NCI-H446 treated with DMSO at 0.1 percent for 48 hours (cell line): ENCODE measurements around the gene KIFC1.
A peak's percentile ranks its signal among the peaks of the same experiment; 100 is the strongest.

ENCODE experiments used
- DNase-seq: peaks from one replicate; lab custom pipeline; 2025; lab: John Stamatoyannopoulos, UW

Gene KIFC1

DNA sequence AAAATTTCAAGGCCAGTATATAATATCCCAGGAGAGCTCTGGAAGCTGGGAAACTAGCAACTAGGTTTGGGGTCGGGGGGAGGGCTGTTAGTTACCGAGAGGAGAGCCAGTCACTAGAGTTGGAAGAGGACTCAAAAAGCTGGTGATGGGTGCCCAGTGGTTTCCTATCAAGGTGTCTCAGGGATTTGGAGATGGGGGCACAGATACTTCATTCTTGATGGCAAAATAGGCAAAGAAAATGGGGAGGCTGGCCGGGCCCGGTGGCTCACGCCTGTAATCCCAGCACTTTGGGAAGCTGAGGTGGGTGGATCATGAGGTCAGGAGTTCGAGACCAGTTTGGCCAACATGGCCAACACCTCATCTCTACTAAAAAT is 20.0 kb downstream of the KIFC1 start:
- DNase-seq = no peak

DNA sequence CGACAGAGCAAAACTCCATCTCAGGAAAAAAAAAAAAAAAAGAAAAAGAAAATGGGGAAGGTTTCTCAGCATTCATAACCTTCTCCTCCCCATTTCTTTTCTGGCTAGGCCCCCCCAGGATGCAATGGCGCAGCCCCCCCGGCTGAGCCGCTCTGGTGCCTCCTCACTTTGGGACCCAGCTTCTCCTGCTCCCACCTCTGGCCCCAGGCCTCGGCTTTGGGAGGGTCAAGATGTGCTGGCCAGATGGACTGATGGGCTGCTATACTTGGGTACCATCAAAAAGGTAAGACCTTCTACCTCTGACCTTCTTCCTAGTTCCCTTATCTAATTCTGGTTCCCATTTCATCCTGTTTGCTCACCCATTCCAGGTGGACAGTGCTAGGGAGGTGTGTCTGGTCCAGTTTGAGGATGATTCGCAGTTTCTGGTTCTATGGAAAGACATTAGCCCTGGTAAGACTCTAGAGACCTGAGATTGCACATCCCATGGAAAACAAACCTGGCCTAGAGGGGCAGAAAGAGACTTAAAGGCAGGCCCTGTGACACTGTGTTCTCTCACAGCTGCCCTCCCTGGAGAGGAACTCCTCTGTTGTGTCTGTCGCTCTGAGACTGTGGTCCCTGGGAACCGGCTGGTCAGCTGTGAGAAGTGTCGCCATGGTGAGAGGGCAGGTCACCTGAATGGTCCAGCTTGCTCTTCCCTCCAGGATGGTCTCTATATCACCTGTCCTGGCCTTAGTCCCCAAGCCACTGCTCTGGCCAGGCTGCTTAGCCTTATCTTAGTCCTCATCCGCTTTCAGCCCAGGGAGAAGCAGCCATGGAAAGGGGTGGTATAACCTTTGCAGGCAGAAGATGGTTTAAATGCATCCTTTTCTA is 20.8 kb downstream of the KIFC1 start:
- no peak for DNase-seq

DNA sequence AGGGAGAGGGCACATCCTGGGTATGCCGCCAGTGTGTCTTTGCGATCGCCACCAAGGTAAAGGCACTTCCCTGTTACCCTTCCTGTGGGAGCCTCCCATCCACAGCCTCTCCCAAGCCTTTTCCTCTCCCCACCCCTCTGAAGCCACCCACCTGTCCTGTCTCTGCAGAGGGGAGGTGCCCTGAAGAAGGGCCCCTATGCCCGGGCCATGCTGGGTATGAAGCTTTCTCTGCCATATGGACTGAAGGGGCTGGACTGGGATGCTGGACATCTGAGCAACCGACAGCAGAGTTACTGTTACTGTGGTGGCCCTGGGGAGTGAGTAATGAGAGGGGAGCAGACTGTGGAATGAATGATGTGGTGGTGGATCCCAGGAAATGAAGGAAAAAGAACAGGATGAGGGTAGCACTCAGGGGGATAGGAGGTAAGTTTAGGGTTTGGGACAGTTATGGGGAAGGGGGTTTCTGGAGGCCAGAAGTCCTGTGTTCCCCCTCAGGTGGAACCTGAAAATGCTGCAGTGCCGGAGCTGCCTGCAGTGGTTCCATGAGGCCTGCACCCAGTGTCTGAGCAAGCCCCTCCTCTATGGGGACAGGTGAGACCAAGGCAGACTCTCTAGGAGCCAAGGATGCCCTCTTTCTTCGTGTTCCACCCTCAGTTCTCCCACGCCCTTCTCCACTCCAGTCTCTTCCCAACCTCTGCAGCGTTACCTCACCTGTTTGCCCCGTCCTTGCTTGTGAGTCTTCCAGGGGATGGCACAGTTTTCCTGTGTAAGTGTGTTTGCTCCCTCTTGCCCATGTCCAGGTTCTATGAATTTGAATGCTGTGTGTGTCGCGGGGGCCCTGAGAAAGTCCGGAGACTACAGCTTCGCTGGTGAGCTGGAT is 21.9 kb downstream of the KIFC1 start:
- no peak for DNase-seq

DNA sequence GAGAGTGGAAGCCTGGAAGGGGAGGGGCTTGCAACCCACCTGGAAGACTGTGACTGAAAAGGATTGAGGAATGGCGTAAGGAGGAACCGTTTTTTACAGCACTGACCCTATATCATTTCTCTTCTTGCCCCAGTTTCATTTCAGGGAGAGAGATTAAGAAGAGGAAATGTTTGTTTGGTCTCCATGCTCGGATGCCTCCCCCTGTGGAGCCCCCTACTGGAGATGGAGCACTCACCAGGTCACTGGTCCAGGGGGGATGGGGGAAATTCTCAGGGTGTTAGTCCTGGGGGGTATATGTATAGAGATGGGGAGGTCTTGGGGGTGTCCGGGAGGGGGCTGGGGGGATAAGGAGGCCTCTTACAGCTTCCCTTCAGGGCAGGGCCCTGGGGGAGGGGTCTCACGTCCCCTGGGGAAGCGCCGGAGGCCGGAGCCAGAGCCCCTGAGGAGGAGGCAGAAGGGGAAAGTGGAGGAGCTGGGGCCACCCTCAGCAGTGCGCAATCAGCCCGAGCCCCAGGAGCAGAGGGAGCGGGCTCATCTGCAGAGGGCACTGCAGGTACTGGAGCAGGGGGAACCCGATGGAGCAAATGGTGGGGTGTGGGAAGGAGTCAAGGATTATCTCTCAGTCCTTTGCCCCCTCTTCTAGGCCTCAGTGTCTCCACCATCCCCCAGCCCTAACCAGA is 23.1 kb downstream of the KIFC1 start:
- no peak for DNase-seq

DNA sequence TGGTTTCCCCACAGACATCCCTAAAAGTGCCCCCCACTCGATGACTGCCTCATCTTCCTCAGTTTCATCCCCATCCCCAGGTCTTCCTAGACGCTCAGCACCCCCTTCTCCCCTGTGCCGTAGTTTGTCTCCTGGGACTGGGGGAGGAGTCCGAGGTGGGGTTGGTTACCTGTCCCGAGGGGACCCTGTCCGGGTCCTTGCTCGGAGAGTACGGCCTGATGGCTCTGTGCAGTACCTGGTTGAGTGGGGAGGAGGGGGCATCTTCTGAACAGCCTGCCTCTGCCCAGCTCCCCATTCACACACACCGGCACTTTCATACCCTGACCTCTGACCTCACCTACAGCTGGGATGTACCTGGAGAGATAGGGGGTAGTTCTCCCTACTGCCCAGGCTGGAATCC is 24.2 kb downstream of the KIFC1 start:
- no peak for DNase-seq

DNA sequence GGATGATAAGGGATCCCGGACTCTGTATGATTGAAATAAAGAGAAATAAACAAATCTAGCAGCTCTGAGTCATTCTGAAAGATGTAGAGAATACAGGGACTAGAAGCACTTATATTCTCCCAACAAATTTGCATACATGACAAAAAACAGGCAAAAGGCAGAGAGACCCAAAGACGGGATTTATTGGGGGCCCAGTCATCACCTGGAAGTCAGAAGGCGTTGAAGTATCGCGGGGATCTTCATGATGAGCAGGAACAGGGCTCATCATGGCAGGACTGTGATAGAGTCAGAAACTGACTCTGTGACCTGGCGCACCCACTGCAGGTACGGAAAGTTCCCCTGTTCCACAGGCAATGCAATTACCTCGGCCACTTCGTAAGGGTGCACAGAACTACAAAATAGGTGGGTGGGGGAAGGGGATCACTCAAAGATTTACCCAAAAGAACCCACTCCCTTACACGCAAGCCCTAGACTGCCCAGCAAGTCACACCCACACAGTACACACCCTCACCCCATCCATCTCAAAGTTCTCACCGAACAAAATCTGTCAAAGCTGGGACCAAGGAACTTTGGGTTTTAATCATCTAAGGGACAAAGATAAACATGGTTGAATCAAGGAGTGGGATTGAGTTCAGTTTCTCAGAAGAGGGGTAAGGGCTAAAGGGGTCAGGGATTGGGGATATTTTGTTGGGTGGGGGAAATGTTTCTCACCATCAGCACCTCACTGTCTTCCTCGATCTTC is 24.9 kb downstream of the KIFC1 start:
- no peak for DNase-seq

DNA sequence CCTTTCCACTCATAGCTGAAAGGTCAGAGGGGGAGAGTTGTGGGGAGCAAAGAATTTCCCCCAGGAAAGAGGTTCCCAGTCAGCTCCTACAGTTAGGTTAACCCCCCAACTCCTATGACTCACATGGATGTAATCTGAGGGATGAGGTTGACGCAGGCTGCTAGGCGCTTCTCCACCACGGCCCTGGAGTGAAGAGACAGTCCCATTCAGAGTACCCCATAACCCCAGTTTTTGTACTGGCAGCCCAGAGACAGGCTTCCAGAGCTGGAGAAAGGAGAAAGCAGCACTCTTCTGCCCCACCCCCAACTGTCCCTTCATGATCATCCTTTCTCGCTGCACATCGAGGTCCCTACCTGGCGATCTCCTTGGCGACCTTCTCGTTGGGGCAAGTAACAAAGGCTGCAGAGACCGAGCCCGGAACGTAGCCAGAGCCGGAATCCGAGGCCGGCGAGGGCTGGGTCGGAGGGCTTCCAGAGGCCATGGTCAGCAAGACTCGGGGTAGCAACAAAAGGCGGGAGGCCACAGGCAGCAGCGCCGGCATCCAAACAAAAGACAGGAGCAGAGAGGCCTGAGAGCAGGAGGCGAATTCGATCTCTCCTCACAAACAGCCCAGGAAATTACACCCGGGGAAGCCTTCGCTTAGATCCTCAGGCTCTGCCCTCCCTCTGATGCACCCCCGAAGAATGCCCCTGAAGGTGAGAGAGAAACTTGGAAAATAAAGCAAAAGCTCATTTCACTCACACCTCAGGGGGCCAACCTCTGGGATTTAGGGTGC is 25.7 kb downstream of the KIFC1 start:
- DNase-seq = no peak

DNA sequence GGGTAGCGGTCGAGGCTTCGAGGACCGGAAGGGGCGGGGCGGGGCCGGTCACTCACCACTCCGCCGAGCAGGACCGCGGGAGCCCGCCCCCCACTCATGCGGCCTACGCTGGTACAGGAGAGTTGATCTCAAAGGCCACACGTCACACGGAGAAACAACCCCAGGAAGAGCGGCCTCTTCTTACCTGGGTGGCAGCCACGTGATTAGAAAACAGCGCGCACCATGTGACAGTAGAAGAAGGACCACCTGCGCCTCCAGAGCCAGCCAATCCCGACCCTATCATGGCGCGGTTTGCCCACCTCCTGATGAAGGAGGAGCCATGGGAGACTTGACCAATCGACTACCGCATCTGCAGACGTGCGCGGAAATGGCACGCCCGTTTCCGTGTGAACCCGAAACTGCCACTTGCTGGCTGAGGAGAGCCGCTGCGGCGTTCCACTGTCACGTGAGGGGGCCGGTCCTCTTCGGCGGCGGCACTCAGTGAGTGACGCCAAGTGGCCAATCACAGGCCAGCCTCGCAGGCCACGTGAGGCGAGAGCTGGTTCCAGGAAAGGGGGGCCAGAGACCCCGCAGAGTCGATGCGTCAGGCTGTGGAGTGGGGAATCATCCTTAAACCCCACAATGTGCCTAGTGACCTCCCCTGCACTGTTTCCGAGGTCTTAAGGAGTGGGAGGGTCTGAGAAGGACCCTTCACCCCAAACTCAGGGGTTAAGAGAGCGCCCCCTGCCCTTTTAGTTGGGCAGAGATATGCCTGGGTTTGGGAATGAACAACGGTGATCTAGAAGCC is 26.5 kb downstream of the KIFC1 start, which contains the start of gene CUTA:
Gene CUTA, minus strand, starts transcription at position 205 of the 787 bp plus-strand sequence. Its CDS starts 107 bp downstream, at position 98.
- peak; percentile 98 for DNase-seq

DNA sequence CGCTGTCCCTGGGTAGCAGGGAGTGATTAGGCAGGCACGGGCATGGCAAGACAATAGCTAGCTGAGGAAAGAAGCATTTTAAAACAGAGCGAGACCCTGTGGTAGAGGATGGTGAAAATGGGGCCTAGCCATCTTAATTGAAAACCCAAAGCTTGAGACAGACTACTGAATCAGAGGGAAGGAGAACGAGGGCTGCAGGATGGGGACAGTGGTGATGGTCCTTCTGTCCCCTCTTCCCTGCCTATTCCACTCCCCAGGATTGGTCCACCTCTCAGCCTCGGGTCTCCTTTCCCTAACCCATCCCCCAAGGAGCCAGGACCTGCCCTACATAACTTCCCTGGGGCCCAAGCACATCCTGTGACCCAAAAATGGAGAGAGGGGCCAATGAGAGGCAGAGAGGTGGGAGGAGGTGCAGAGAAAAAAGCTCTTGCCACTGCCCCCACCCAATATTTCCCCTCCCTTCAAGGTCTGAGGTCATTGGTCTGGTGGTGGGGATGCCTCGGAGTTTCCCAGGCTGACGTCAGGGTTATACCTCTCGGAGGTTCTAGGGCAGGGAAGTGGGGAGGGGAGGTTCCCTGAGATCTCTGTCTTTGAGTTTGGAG is 27.2 kb downstream of the KIFC1 start:
- DNase-seq = no peak

DNA sequence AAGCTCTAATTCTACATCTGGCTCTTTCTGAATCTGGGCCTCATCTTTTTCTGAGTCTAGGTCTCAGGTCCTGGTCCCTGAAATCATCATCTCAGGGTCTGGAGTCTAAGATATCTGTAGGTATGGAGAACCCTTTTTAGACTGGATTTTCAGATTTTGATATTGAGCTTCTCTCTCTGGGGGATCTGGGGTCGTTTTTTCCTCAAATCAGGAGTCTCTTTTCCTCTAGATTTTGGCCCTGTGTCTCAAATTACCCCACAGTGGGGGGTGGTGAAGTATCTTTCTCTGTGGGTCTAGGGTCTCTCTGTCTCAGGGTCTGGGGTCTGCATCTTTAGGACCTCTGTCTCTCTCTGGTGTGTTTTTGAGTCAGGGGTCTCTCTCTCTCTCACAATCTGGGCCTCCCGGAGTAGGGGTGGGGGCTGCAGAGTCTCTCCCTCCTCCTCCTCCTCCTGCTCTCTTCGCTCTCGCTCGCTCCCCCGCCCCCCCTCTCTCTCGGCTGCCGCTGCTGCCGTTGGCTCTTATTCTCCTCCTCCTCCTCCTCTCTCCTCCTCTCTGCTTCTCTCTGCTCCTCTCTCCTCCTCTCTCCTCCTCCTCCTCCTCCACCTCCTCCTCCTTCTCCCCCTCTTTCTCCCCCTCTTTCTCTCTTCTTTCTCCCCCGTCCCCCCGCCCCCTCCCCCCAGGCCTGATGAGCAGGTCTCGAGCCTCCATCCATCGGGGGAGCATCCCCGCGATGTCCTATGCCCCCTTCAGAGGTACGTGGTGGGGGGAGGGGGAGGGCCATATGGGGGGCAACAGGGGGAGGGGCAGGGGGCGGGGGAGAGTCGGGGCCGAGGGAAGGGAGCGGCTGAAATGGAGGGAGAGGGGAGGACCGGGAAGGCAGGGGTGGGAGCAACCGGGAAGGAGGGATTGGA is 28.2 kb downstream of the KIFC1 start, which contains the start of gene SYNGAP1:
Gene SYNGAP1, plus strand, starts transcription at position 486 of the 911 bp plus-strand sequence. Its CDS starts 200 bp downstream, at position 686.
- DNase-seq = no peak

DNA sequence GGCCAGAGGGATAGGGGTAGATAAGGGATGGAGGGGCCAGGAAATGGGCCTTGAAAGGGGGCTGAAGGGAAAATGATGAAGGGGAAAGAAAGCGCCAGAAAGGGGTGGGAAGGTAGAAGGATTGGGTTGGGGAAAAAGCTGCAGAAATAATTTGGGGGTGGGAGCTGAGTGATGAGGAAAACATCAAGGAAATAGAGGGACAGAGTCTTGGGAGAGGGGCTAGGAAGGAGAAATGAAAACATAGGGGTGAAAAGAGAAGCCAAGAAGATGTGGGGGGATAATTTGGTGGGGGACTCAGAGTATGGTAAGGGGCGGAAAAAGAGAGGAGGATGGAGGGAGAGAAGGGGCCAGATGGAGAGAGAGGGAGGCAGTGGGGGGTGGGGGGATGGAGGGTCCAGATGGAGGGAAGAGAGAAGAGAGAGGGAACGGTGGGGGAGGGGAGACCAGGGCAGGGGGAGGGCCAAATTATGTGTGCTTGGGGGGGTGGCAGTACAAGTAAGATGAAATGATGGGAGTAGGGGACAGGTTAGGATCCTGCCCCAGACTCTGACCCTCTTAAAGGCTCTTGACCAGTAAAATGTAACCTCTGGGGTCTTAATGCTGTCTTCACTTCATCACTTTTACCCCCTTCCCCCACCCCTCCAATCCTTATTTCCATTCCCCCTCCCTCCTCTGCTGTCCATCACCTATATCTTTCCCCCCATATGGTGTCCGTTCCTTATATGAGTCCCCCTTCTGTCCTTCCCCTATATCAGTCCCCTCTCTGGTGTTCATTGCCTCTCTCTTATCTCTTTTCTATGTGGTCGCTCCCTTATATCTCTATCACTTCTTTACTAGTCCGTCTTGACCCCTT is 29.1 kb downstream of the KIFC1 start:
- DNase-seq = no peak

DNA sequence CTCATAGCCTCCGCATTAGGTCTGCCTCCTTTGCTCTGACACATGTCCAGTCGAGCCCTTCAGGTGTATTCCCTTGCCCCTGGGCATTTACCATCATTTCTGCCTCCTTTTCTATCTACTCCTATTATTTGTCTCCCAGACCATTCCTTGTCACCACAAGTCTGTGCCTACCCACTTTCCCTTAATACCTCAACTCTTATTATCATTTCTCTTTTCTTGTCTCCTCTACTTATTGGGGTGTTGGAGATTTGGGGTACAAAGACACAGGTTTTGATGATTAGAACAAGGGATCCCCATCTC is 29.7 kb downstream of the KIFC1 start:
- no peak for DNase-seq

DNA sequence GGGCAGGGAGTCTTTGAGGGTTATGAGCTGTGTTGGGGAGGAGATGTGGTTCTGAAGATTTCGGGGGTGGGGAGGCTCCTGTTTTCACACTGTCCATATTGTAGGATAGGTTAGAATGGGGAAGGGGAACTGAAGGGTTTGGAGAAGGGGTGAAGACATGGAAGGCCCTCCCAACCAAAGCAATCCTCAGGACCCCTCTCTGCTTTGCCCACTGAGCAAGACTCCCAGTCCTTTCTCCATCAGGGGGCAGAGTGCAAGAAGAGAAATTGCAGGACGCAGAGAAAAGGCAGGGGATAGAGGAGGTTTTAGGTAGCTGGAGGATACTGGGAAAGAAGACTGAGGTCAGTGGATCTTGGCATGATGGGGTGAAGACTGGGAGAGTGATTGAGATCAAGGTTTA is 32.2 kb downstream of the KIFC1 start:
- DNase-seq = no peak

DNA sequence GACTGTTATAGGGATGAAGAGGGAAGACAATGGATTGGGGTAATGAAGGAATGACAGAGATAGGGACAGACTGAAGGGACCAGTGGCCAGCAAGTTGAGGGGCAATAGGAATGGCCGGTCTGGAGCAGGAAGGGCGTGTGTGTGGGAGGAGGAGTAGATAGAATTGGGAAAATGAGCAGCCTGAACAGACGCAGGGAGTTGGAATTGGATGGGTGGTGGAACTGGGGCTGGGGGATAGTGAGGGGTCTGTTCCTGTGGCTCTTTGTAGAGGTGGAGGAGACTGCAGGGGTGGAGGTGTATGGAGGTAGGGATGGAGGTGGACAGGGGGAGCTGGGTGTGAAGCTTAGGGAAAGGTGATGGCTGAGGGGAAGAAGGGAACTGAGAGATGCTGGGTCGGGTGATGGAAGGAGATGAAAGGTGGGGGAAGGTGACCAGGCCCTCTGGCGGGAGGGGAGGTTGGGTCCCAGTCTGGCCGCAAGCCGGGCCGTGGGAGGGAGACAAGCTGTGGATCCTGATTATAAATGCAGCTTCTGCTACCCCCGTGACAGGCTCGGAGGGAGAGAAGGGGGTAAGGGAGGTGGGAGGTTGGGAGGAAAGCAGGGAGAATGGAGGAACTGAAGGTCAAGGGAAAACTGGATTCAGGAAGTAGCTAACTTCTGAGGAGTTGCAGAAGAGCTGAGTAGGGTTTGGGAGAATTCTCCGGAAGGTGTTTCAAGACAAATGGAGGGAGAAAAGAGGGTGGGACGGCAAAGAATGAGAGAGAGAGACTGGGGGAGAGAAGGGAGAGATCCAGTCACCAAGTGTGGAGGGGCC is 33.4 kb downstream of the KIFC1 start:
- no peak for DNase-seq

DNA sequence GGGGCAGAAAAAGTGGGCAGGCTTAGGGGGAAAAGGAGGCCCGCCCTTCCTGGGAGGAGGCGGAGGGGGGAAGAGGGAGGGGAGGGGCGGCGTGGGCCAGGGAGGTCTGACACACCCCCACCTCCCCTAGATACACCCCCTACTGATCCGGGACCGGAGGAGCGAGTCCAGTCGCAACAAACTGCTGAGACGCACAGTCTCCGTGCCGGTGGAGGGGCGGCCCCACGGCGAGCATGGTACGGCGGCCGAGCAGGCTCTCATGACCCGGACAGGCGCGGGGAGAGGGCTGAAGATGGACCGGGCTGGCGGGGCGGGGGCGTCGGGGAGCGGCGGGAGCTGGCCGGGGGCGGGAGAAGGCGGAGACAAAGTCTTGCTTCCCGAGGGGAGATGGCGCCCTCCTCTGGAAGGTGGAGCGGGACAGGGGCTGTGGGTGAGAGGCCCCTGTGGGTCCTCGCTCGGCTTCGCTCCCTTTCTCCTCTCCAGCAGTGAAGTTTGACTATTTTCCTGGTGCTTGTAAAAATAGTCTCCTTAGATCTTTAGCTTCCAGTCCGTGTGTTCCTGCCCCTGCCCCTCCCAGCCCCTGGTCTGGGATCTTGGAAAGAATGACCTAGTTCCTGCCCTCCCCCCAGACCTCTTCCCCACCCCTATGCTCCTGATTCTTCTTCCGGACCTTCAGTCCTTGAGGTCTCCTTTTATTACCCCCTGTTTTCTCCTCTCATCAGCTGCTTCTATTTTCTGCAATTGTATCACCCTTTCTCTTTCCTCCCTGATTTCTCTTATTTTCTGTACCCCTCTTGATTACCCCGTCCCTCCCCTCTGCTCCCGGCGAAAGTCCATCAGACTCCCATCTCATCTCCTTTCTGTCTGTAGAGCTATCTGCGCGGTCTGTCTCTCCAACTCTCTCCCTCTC is 34.3 kb downstream of the KIFC1 start:
- DNase-seq = peak; percentile 36
